Measurements from ENCODE around the gene SYCN. TPM values are rescaled to one million over a fixed set of nuclear protein-coding genes. Genes with fewer than 3 reads are reported as not detected.

The SYCN gene
- total RNA-seq, 2 donors from 2014 or later, result not detected

DNA sequence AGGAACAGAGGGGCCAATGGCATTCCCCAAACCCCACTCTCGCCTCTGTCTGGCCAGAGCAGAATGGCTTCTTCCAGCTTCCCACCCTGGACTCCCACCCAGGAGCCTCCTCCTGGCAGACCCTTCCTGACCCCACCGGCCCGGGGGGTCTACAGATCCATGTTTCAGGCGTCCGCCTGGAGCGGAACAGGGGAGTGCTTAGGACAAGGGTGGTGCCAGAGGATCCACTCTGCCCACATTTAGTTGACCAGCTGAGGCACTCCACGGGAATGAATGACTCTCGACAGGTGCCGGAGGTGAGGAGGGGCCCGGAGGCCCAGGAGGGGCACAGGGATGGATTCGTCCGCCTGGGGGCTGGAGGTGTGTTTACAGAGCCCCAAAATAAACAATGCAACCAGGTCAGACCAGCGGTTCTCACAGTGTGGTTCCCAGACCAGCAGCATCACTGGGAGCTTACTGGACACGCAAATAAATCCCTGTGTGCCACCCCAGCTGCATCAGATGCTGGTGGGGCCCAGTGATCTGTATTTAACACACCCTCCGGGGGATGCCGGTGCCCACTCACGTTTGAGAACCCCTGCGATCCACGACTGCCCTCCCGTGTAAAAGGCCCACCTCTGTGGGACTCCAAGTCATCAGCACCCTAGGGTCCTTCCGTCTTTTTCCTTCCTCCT is 22.4 kb downstream of the SYCN start:
- H3K36me3 Mint-ChIP-seq, result no peaks in the 10 kb centered on the region
- ATAC-seq, result no peak

GRCh38 chr19:39180749-39181148 is 23.3 kb downstream of the SYCN start:
- ATAC-seq (no peak), DNase-seq (ENCODE audit: low spot score in 2 of 2) (no peak)
- no peak overlapping the region for H3K27ac Mint-ChIP-seq
- H3K9me3 Mint-ChIP-seq, result no peaks in the 10 kb centered on the region
- no peaks in the 10 kb centered on the region for H3K36me3 Mint-ChIP-seq

More for the DNA sequence above, 22.4 kb downstream of the SYCN start:
- H3K27ac Mint-ChIP-seq, result no peak overlapping the region
- H3K9me3 Mint-ChIP-seq, result no peaks in the 10 kb centered on the region
- no peak for DNase-seq (ENCODE audit: low spot score in 2 of 2)

GRCh38 chr19:39179754-39180153 is 24.3 kb downstream of the SYCN start:
- Mint-ChIP-seq H3K27ac (no peak overlapping the region), H3K9me3 (no peaks in the 10 kb centered on the region), H3K36me3 (no peaks in the 10 kb centered on the region)
- ATAC-seq (no peak), DNase-seq (ENCODE audit: low spot score in 2 of 2) (no peak)

DNA sequence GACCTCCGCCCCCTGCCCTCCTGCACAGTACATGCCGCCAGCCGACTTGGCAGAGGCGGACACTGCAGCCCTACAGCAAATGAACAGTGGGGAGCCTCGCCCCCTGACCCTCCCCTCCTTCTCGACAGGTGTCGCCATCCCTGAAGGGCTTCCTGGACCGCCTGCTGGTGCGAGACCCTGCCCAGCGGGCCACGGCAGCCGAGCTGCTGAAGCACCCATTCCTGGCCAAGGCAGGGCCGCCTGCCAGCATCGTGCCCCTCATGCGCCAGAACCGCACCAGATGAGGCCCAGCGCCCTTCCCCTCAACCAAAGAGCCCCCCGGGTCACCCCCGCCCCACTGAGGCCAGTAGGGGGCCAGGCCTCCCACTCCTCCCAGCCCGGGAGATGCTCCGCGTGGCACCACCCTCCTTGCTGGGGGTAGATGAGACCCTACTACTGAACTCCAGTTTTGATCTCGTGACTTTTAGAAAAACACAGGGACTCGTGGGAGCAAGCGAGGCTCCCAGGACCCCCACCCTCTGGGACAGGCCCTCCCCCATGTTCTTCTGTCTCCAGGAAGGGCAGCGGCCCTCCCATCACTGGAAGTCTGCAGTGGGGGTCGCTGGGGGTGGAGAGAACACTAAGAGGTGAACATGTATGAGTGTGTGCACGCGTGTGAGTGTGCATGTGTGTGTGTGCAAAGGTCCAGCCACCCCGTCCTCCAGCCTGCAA is 25.6 kb downstream of the SYCN start:
- no peak for DNase-seq (ENCODE audit: low spot score in 2 of 2)
- no peak overlapping the region for H3K27ac Mint-ChIP-seq
- ATAC-seq, result no peak
- no peaks in the 10 kb centered on the region for H3K36me3 Mint-ChIP-seq
- H3K9me3 Mint-ChIP-seq, result no peaks in the 10 kb centered on the region

- no peak overlapping the region for H3K27ac Mint-ChIP-seq
- ATAC-seq, result no peak
- H3K36me3 Mint-ChIP-seq, result no peaks in the 10 kb centered on the region
- no peaks in the 10 kb centered on the region for H3K9me3 Mint-ChIP-seq
- no peak for DNase-seq (ENCODE audit: low spot score in 2 of 2)
Measured at GRCh38 chr19:39177736-39178135, 26.3 kb downstream of the SYCN start.

DNA sequence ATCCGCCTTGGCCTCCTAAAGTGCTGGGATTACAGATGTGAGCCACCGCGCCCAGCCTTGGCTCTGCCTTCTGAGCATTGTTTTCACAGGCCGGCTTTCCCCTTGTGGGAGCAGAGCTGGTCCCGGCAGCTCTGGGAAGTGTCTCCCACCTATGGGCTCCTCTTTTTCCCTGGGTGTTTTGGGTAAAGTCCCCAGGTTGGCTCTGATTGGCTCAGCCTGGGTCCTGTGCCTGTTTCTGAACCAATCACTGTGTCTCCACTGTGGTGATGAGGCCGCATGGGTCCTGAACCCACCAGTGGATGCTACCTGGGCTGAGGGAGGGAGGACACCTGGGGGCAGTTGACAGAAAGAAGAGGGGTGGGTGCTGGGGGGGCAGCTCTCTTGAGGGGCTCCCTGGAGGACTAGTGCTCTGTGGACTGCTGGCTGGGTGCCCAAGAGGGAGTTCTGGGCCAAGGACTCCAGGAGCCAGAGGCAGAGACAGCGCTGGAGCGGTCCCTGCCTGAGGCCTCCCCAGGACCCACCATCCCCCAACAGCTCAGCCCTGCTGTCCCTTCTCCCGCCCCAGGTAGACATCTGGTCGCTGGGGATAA is 26.9 kb downstream of the SYCN start:
- no peaks in the 10 kb centered on the region for H3K9me3 Mint-ChIP-seq

GRCh38 chr19:39175564-39175963 is 28.5 kb downstream of the SYCN start:
- no peaks in the 10 kb centered on the region for H3K9me3 Mint-ChIP-seq
- H3K27ac Mint-ChIP-seq, result no peak overlapping the region
- DNase-seq (ENCODE audit: low spot score in 2 of 2), result no peak
- H3K36me3 Mint-ChIP-seq, result no peaks in the 10 kb centered on the region
- no peak for ATAC-seq

More for the DNA sequence above, 26.9 kb downstream of the SYCN start:
- ATAC-seq, result no peak
- DNase-seq (ENCODE audit: low spot score in 2 of 2), result no peak
- H3K36me3 Mint-ChIP-seq, result no peaks in the 10 kb centered on the region
- no peak overlapping the region for H3K27ac Mint-ChIP-seq

DNA sequence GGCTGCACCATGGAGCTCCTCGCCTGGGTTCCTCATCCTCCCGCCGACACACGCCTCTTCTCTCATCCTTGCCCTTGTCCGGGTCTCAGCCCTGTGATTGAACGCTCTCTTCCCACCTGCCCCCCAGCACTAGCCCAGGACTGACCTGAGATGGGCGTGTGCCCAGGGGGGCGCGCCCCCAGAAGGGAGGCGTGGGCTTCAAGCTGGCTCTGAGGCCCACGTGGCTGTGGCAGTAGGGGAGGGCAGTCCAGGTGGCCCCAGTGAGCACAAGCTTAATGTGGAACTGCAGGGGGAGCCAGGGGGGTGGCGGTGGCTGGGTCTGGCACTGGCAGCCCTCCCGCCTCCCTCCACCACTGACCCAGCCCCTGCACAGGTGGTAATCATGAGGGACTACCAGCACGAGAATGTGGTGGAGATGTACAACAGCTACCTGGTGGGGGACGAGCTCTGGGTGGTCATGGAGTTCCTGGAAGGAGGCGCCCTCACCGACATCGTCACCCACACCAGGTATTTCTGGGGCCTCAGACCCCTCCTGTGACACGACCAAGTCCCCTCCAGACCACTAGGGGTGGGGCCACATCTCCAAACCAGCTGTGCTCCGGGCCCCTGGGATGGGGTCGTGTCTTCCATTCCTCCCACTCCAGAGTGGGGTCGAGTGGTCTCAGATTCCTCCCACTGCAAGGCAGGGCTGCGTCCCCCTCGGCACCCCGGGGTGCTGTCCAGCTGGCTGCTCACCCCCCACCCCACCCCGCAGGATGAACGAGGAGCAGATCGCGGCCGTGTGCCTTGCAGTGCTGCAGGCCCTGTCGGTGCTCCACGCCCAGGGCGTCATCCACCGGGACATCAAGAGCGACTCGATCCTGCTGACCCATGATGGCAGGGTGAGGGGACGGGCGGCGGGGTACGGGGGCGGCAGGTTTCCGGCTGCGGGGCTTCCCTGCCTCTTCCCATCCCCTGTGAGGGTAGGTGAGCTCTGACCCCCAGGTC is 29.2 kb downstream of the SYCN start:
- no peak for ATAC-seq
- DNase-seq (ENCODE audit: low spot score in 2 of 2), result no peak
- Mint-ChIP-seq H3K9me3 (no peaks in the 10 kb centered on the region), H3K36me3 (no peaks in the 10 kb centered on the region), H3K27ac (no peak overlapping the region)

- H3K27ac Mint-ChIP-seq, result no peak overlapping the region
Measured at GRCh38 chr19:39174142-39174541, 29.9 kb downstream of the SYCN start.

DNA sequence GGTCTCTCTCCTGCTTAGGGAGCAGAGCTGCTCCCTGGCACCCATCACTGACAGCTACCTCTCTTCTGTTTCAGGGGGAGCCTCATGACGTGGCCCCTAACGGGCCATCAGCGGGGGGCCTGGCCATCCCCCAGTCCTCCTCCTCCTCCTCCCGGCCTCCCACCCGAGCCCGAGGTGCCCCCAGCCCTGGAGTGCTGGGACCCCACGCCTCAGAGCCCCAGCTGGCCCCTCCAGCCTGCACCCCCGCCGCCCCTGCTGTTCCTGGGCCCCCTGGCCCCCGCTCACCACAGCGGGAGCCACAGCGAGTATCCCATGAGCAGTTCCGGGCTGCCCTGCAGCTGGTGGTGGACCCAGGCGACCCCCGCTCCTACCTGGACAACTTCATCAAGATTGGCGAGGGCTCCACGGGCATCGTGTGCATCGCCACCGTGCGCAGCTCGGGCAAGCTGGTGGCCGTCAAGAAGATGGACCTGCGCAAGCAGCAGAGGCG is 30.5 kb downstream of the SYCN start:
- Mint-ChIP-seq H3K27ac (no peak overlapping the region), H3K36me3 (no peaks in the 10 kb centered on the region), H3K9me3 (no peaks in the 10 kb centered on the region)
- ATAC-seq, result no peak
- DNase-seq (ENCODE audit: low spot score in 2 of 2), result no peak

More at GRCh38 chr19:39174142-39174541, 29.9 kb downstream of the SYCN start:
- ATAC-seq (no peak), DNase-seq (ENCODE audit: low spot score in 2 of 2) (no peak)
- no peaks in the 10 kb centered on the region for H3K36me3 Mint-ChIP-seq
- H3K9me3 Mint-ChIP-seq, result no peaks in the 10 kb centered on the region

DNA sequence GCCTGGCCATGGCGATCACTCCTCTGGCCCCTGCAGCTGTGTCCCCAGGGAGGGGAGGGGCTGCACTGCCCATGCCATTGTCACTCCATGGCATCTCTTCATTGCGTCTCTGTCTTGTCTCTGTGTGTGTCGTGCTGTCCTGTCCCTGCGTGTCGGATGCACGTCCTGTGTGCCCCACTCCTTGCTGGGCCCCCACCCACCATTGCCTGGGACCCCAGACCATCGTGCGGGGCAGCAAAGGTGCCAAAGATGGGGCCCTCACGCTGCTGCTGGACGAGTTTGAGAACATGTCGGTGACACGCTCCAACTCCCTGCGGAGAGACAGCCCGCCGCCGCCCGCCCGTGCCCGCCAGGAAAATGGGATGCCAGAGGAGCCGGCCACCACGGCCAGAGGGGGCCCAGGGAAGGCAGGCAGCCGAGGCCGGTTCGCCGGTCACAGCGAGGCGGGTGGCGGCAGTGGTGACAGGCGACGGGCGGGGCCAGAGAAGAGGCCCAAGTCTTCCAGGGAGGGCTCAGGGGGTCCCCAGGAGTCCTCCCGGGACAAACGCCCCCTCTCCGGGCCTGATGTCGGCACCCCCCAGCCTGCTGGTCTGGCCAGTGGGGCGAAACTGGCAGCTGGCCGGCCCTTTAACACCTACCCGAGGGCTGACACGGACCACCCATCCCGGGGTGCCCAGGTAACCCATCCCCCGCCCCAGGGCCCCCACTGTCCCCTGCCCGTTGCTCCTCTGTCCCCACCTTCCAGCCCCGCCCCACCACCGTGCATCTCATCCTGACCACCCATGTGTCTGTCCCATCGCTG is 31.2 kb downstream of the SYCN start:
- H3K36me3 Mint-ChIP-seq, result no peaks in the 10 kb centered on the region
- H3K9me3 Mint-ChIP-seq, result no peaks in the 10 kb centered on the region
- DNase-seq (ENCODE audit: low spot score in 2 of 2) (no peak), ATAC-seq (no peak)
- no peak overlapping the region for H3K27ac Mint-ChIP-seq

DNA sequence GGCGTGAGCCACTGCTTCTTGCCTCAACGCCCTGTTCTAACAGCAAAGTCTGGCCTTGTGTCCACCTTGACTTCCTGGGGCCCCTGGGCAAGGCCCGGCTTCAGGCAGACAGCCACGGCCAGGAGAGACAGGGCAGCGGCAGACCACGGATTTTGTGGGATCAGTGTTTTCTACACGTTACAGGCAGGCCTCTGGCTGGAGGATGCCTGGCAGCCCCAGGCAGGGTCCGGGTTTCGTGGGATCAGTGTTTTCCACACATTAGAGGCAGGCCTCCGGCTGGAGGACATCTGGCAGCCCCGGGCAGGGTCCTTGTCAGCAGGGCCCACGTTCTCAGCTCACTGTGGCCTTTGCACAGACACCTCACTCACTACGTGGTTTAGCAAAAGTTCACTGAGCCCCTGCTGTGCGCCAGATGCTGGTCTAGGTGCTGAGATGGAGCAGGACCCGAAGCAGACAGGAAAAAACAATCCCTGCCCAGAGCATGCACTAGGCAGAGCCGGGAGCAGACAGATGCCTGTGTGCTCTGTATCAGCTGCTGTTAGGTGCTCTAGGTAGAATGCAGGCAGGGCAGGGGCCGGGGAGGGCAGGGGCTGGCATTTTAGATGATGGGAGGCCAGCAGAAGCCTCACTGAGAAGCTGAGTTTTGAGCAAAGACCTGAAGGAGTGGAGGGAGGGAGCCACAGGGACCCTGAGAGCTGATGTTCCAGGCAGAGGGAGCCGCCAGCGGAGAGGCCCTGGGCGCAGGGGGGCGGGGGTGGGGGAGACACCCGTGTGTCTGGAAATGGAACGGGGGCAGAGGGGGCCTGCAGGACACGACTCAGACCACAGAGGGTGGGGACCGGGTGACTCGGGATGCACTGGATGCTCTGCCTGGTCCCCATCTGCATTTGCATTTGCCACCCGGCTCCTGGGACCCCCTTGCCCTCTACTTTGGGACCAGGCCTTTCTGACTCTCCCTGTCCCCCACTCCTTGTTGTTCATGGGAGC is 32.3 kb downstream of the SYCN start:
- DNase-seq (ENCODE audit: low spot score in 2 of 2), result no peak

GRCh38 chr19:39170386-39171231 is 33.5 kb downstream of the SYCN start:
- no peaks in the 10 kb centered on the region for H3K36me3 Mint-ChIP-seq
- no peaks in the 10 kb centered on the region for H3K9me3 Mint-ChIP-seq
- no peak for DNase-seq (ENCODE audit: low spot score in 2 of 2)
- H3K27ac Mint-ChIP-seq, result no peak overlapping the region
- ATAC-seq, result no peak

More for the DNA sequence above, 32.3 kb downstream of the SYCN start:
- Mint-ChIP-seq H3K36me3 (no peaks in the 10 kb centered on the region), H3K27ac (peak overlapping the region in 1 of 2 donors; percentile 50), H3K9me3 (no peaks in the 10 kb centered on the region)
- ATAC-seq, result no peak

All from activated naive CD4-positive, alpha-beta T cell treated with anti-CD3 and anti-CD28 coated beads, Interleukin-2, amount 50 U/mL, for 72 hours (primary cell).